SU-DHL-6 (cell line): ENCODE data around the gene MAST4.

Experiments
- H2AFZ ChIP-seq: fragments of 200-600 bp; sonication (generic); 2 replicates; pipeline ENCODE4 v1.6.1; 2014; ENCODE audit warnings: low read depth, mild to moderate bottlenecking, moderate library complexity, mixed read lengths, antibody characterized with exemption, low read length; ENCODE audit not compliant: severe bottlenecking
- H3F3A ChIP-seq: fragments of 200-600 bp; shearing (Covaris generic); 2 replicates; pipeline ENCODE4 v1.6.0; 2016; ENCODE audit warnings: antibody characterized with exemption, mild to moderate bottlenecking; ENCODE audit not compliant: insufficient read depth
- H3K27ac ChIP-seq: fragments of 200-600 bp; sonication (generic); 2 replicates; pipeline ENCODE4 v1.5.1; 2016; ENCODE audit warnings: low read depth, mild to moderate bottlenecking, low read length, moderate library complexity, mixed read lengths
- H3K27me3 ChIP-seq: fragments of 200-600 bp; sonication (generic), shearing (Covaris generic); 2 replicates; pipeline ENCODE4 v1.6.0; 2014; ENCODE audit warnings: mild to moderate bottlenecking, low read length
- H3K36me3 ChIP-seq: fragments of 200-600 bp; sonication (generic); 2 replicates; pipeline ENCODE4 v1.6.1; 2014; ENCODE audit warnings: mild to moderate bottlenecking, low read length, mixed read lengths
- H3K4me2 ChIP-seq: fragments of 300-600, 200-600 bp; shearing (Covaris generic), sonication (generic); 2 replicates; pipeline ENCODE4 v1.6.0; 2014; ENCODE audit warnings: low read length, low read depth, mild to moderate bottlenecking; ENCODE audit not compliant: poor library complexity, severe bottlenecking
- H3K4me3 ChIP-seq: fragments of 200-600 bp; sonication (generic); 2 replicates; pipeline ENCODE4 v1.5.1; 2014; ENCODE audit warnings: antibody characterized with exemption, low read length, mild to moderate bottlenecking, mixed read lengths; ENCODE audit not compliant: insufficient read depth, poor library complexity, severe bottlenecking
- H3K79me2 ChIP-seq: fragments of 200-600 bp; sonication (generic); 2 replicates; pipeline ENCODE4 v1.6.1; 2014; ENCODE audit warnings: mild to moderate bottlenecking, low read length, moderate library complexity; ENCODE audit not compliant: insufficient read depth
- H3K9ac ChIP-seq: fragments of 200-600 bp; sonication (generic); 2 replicates; pipeline ENCODE4 v1.7.0; 2014; ENCODE audit warnings: mild to moderate bottlenecking, low read length
- H3K9me2 ChIP-seq: fragments of 200-600 bp; sonication (generic); replicated peaks from 2 replicates; pipeline ENCODE4 v1.6.1; 2014; ENCODE audit warnings: low read length; ENCODE audit not compliant: insufficient read depth
- H3K9me3 ChIP-seq: fragments of 200-600 bp; sonication (generic); 2 replicates; pipeline ENCODE4 v1.6.1; 2014; ENCODE audit warnings: low read length, mixed read lengths; ENCODE audit not compliant: insufficient read depth
- H4K20me1 ChIP-seq: fragments of 200-600 bp; sonication (generic); 2 replicates; pipeline ENCODE4 v1.6.1; 2014; ENCODE audit warnings: low read depth, mild to moderate bottlenecking, antibody characterized with exemption, low read length, moderate library complexity, mixed read lengths
- CTCF ChIP-seq: fragments of 200-600 bp; sonication (generic); IDR thresholded peaks from one replicate; pipeline ENCODE4 v1.5.1; 2017; ENCODE audit warnings: antibody characterized with exemption, mild to moderate bottlenecking, low read length, moderate library complexity; ENCODE audit not compliant: insufficient read depth, poor library complexity, severe bottlenecking
- EZH2phosphoT487 ChIP-seq: fragments of 200-600 bp; sonication (generic), shearing (Covaris generic); conservative IDR thresholded peaks from 2 replicates; pipeline ENCODE4 v1.6.1; 2018; ENCODE audit warnings: mild to moderate bottlenecking, antibody characterized with exemption, low read length, moderate library complexity, mixed read lengths

Gene MAST4

GRCh38 chr5:67031057-67031443 lies 434.9 kb downstream of the MAST4 start:
- no peak overlapping the region for H3K4me3 ChIP-seq
- H3K27me3 ChIP-seq, result no peaks in the 10 kb centered on the region
- no peak overlapping the region for H2AFZ ChIP-seq
- H3K9me2 ChIP-seq, result no peaks in the 10 kb centered on the region
- no peaks in the 10 kb centered on the region for H3K36me3 ChIP-seq
- no peaks in the 10 kb centered on the region for H3F3A ChIP-seq
- no peak overlapping the region for H3K27ac ChIP-seq
- H3K9ac ChIP-seq, result no peak overlapping the region
- no peaks in the 10 kb centered on the region for H3K79me2 ChIP-seq
- no peaks in the 10 kb centered on the region for H4K20me1 ChIP-seq
- no peak overlapping the region for H3K4me2 ChIP-seq
- no peaks in the 10 kb centered on the region for H3K9me3 ChIP-seq
- TF ChIP-seq CTCF (no peak), EZH2phosphoT487 (no peak)

GRCh38 chr5:67031692-67032091 lies 435.5 kb downstream of the MAST4 start:
- Histone ChIP-seq H3K4me3 (no peak overlapping the region), H3K36me3 (no peaks in the 10 kb centered on the region), H3K27ac (no peak overlapping the region), H4K20me1 (no peaks in the 10 kb centered on the region), H2AFZ (no peak overlapping the region), H3F3A (no peaks in the 10 kb centered on the region), H3K9me3 (no peaks in the 10 kb centered on the region), H3K4me2 (no peak overlapping the region), H3K79me2 (no peaks in the 10 kb centered on the region), H3K27me3 (no peaks in the 10 kb centered on the region), H3K9ac (no peak overlapping the region), H3K9me2 (no peaks in the 10 kb centered on the region)
- TF ChIP-seq EZH2phosphoT487 (no peak), CTCF (no peak)

- H3K79me2 ChIP-seq, result no peaks in the 10 kb centered on the region
- no peaks in the 10 kb centered on the region for H3F3A ChIP-seq
- no peak overlapping the region for H3K4me3 ChIP-seq
- no peak overlapping the region for H2AFZ ChIP-seq
- H3K9me2 ChIP-seq, result no peaks in the 10 kb centered on the region
- H4K20me1 ChIP-seq, result no peaks in the 10 kb centered on the region
- H3K27ac ChIP-seq, result no peak overlapping the region
- H3K27me3 ChIP-seq, result no peaks in the 10 kb centered on the region
- no peaks in the 10 kb centered on the region for H3K9me3 ChIP-seq
- no peaks in the 10 kb centered on the region for H3K36me3 ChIP-seq
- TF ChIP-seq EZH2phosphoT487, result no peak
- no peak for TF ChIP-seq CTCF
- H3K9ac ChIP-seq, result no peak overlapping the region
- H3K4me2 ChIP-seq, result no peak overlapping the region
Measured at GRCh38 chr5:67032921-67033664, 436.9 kb downstream of the MAST4 start.
